GM19468 (cell line): ENCODE results near the gene ZNF587B.
"Not testable (repeated sequence)": the region's sequence is repeated elsewhere in the genome, so short reads cannot be mapped to it uniquely, and the experiment has no call there.

Experiments
- ATAC-seq: cut with Tn5 transposase; IDR thresholded peaks from one replicate; pipeline ENCODE4 v1.9.1; 2021; ENCODE audit warnings: mild to moderate bottlenecking, moderate library complexity, moderate number of reproducible peaks; ENCODE audit not compliant: unreplicated experiment; ENCODE audit errors: extremely low read depth

The ZNF587B gene

DNA sequence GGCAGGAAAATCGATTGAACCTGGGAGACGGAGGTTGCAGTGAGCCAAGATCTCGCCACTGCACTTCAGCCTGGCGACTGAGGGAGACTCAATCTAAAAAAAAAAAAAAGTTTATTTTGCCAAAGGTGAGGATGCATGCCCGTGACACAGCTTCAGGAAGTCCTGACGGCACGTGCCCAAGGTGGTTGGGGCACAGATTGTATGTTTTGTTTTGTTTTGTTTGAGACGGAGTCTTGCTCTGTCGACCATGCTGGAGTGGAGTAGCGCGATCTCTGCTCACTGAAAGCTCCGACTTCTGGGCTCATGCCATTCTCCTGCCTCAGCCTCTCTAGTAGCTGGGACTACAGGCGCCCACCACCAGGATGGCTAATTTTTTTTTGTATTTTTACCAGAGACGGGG is 12.1 kb upstream of the ZNF587B start:
- no peak for ATAC-seq

DNA sequence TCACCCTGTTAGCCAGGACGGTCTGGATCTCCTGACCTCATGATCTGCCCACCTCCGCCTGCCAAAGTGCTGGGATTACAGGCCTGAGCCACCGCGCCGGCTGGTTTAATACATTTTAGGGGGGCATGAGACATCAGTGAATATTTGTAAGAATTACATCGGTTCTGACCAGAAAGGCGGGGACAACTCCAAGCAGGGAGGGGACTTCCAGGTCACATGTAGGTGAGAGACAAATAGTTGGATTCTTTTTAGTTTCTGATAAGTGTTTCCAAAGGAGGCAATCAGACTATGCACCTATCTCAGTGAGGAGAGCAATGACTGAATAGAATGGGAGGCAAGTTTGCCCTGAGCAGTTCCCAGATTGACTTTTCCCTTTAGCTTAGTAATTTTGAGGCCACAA is 11.7 kb upstream of the ZNF587B start:
- no peak for ATAC-seq

DNA sequence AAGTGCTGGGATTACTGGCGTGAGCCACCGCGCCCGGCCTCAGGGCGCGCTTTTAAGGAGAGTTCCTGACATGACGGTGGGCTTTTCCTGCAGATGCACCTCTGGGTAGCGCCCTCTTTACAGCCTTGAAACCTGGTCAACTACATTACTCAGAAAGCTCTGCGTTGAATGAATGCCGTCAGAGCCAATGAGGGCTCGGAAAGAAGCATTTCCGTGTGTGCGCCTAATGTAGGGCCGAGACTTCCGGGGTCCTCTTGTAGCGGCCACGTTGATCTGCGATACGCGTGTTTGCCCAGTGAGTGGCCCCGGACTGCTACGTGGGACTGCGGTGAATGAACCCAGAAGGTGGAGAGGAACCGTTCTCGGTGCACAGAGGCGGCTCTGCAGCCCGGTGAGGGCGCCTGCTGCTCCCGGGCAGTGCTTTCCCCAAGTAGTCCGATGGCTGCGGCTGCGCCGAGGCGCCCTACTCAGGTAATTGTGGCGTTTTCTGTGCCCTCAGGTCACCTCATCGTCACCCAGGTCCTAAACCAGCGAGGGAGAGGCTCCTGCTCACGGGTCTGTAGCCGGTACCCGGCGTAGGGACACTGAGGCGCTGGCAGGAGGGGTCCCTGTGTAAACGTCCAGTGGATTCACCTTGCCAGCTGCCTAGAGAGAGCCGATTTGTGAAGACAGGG is 10.5 kb upstream of the ZNF587B start:
- ATAC-seq: peak; percentile 66

DNA sequence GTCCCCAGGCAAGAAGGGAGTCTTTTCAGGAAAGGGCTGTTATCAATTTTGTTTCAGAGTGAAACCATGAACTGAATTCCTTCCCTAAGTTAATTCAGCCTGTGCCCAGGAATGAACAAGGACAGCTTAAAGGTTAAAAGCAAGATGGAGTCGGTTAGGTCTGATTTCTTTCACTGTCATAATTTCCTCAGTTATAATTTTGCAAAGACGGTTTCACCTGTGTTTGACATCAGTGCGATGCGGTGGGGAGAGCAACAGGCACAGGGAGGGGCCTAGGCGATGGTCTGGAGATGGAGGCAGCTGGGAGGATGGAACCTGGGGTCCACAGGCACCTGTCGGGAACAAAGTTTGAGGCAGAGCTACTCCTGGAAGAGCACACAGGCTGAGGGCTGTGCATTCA is 9.5 kb upstream of the ZNF587B start:
- no peak for ATAC-seq

DNA sequence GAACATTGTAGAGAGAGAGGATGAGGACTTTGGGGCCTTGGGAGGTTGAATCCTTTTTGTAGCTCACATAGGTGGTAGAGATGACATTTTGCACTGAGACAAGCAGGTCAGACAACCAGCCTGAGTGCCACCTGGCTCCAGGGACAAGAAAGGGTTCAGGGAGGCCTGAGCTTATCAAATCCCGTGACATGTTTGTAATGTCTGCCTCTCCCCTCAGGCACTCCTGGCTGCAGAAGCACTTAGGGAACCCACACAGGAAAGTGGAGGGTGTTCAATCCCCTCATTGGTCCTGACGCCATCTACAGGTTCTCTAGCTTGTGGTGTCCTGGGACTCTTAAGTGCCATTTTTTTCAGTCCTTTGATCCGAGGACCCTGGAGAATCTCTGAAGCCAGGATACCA is 9.0 kb upstream of the ZNF587B start:
- not testable (repeated sequence) for ATAC-seq

DNA sequence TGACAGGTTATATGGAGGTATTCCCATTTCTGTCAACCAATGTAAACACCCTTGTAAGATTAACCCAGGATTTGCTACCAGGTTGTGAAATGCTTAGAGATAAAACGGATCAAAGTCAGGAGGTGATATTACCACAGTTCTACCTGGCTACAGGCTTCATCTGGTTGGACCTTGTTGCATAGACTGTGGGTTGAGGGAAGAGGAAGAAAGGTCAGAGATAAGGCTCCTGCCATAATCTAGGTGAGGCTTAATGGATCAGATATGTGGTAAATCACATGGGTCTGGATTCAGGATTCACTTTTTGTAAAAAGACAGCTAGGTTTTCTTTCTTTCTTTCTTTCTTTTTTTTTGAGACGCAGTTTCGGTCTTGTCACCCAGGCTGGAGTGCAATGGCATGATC is 8.6 kb upstream of the ZNF587B start:
- not testable (repeated sequence) for ATAC-seq

DNA sequence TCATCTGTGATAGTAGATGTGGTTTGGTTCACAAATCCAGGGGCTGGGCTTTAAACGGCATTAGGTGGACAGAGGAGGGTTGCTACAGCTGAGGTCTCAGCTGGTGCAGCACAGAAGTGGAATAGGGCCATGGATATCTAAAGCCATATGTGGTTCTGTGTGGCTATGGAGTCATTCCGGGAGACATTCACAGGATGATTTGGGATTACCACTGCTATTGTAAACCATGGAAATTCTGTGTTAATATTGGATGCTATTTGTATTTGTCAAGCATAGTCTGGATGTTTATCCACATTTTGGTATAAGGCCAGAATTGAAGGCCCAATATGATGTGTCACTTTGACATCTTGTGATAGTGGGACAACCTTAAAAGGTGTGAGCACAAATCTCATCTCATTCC is 6.9 kb upstream of the ZNF587B start:
- ATAC-seq: not testable (repeated sequence)

DNA sequence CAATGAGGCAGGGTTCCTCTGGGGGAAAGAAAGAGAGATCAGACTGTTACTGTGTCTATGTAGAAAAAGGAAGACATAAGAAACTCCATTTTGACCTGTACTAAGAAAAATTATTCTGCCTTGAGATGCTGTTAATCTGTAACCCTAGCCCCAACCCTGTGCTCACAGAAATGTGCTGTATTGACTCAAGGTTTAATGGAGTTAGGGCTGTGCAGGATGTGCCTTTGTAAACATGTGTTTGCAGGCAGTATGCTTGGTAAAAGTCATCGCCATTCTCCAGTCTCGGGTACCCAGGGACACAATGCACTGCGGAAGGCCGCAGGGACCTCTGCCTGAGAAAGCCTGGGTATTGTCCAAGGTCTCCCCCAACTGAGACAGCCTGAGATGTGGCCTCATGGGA is 6.5 kb upstream of the ZNF587B start:
- ATAC-seq: not testable (repeated sequence)

DNA sequence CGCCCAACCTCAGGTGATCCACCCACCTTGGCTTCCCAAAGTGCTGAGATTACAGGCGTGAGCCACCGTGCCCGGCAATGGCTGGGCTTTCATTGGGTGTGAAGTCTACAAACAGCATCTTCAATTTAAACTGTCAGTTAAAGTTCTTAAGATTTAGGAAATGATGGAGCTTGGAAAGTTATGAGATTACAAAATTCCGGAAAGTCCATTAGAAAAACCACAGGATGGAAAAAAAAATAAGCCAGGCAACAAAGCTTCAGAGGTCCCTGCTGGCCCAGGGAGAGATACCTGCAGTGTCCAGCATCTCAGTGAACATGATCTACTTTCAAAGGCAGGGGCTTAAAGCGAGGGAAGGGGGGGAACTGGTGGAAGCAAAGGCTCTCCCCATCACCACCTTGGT is 4.6 kb upstream of the ZNF587B start:
- no peak for ATAC-seq

DNA sequence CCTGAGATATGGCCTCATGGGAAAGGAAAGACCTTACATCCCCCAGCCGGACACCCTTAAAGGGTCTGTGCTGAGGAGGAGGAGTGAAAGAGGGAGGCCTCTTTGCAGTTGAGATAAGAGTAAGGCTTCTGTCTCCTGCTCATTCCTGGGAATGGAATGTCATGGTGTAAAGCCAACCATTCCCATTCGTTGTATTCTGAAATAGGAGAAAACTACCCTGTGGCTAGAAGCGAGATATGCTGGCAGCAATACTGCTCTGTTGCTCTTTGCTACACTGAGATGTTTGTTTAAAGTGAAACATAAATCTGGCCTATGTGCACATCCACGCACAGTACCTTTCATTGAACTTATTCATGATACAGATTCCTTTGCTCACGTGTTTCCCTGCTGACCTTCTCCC is 783 bp upstream of the ZNF587B start:
- ATAC-seq: no peak

DNA sequence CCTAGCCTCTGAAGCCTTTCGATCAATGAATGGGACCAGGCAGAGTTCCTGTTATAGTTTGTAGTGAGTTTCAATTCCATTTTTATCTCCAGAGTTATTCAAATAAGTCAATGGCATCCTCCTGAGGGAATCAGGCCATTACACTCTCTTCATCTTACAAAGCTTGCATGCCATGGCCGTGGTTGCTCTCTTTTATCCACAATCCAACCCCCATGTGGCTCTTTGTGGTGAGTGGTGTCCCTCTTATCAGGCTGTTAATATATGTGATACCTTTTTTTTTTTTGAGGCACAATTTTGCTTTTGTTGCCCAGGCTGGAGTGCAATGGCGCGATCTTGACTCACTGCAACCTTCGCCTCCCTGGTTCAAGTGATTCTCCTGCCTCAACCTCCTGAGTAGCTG is 6.9 kb downstream of the ZNF587B start:
- ATAC-seq: not testable (repeated sequence)

DNA sequence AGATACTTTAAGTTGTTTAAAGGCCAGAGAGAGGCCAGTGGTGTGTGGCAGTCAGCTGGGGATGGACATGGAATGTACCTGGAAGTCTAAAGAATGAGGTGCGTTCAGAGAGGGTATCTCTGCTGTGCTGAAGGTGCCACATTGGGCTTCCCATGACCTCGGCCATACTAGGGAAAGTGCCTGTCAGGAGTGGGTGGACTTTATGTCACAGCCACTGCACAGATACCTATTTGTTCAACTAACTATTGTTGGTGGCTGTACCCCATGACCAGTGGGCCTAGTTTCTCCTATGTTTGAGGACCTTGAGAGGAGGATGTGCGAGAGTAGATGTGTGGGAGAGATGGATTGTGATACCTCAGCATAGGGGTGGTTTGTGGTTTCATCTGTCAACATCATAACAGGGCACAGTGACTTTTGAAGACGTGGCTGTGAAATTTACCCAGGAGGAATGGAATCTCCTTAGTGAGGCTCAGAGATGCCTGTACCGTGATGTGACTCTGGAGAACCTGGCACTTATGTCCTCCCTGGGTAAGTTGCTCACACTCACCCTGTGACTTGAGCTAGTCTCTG is 8.6 kb downstream of the ZNF587B start:
- ATAC-seq: not testable (repeated sequence)

DNA sequence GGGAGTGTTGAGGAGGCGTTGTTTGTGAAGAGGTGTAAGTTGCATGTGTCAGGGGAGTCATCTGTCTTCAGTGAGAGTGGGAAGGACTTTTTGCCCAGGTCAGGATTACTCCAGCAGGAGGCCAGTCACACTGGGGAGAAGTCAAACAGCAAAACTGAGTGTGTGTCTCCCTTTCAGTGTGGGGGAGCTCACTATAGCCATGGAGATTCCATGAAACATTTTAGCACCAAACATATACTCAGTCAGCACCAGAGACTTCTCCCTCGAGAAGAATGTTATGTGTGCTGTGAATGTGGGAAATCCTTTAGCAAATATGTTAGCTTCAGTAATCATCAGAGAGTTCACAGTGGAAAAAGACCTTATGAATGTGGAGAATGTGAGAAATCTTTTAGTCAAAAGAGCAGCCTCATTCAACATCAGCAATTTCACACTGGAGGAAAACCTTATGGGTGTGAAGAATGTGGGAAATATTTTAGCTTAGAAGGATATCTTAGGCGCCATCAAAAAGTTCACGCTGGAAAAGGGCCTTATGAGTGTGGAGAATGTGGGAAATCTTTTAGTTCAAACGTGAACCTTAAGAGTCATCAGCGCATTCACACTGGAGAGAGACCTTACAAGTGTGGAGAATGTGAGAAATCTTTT is 11.1 kb downstream of the ZNF587B start:
- no peak for ATAC-seq

DNA sequence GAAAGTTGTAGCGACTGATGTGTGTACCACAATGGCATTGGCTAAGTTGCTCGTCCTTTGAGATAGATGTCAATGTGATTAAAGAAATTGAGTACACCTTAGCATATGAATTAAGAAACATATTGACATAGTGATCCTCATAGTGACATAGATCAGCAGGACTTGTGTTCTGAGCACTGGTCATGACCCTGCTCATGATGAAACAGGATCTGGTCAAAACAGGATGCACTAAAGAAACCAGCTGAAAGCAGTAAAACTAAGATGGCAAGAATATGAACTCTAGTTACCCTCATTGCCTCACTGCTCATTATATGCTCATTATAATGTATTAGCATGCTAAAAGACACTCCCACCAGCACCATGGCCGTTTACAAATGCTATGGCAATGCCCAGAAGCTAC is 17.1 kb downstream of the ZNF587B start:
- not testable (repeated sequence) for ATAC-seq

DNA sequence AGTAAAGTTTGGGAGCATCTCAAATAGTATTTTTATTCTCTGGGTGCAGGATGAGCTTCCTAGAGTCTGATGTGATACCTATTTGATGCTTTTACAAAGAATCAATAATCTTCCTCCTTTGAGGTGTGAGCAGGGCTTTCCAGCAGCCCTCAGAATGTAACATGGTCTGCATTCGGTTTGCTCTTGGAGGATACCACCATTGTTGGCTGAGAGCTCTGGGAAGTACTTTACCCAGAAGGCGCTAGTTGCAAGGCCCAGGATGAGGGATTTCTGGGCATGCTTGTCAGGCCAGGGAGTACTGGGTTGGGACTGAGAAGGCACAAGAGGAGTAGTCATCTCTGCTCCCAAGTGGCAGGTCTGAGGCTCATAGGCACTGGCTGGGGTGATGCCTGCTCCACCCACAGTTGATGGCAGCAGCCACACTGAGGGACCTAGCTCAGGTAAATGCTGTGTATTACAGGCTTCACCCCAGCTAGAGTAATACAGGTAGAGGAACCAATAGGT is 19.1 kb downstream of the ZNF587B start:
- ATAC-seq: not testable (repeated sequence)

DNA sequence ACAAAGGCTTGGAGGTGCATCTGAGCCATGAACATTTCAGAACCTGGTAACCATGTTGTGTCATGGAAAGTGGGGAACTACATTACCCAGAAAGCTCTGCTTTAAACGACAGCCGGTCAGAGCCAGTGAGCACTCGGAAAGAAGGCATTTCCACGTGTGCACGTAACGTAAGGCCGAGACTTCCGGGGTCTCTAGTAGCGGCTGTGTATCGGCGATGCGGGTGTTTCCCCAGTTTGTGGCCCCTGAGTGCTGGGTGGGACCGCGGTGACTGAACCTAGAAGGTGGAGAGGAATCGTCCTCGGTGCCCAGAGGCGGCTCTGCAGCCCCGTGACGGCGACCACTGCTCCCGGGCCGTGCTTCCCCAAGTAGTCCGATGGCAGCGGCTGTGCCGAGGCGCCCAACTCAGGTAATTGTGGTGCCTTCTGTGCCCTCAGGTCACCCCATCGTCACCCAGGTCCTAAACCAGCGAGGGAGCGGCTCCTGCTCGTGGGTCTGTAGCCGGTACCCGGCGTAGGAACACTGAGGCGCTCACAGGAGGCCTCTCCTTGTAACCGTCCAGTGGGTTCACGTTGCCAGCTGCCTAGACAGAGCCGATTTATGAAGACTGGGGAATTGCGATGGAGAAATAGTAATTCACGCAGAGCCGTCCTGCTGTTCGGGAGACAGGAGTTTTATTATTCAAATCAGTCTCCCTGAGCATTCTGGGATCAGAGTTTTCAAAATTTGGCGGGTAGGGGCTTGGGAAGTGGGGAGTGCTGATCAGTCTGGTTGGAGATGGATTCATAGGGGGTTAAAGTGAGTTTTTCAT is 19.8 kb downstream of the ZNF587B start, which contains the start of gene ZNF587:
TSS of gene ZNF587 (plus strand) at position 194 of the 808 bp plus-strand sequence. CDS start at position 374, 180 bp downstream.
- peak; percentile 91 for ATAC-seq

DNA sequence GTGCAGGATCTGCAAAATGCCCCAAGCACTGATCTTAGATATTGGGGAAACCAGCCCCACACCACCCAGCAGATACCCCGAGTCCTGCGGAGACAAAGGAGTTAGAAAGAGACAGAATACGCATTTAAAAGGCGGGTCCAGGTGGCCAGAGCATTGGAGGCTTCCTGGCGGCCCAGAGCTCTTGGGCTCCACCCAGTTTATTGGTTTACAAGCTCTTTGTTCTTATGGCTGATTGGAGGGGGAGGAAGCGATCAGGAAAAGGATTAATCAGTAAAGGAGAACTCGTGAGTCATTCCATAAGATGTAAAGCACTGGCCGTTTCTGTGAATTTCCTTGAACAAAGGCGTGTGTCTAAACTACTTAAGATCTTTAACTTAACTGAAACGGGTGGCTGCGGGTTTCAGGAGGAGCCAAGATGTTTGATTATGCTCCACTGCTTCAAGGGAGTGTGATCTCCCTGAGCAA is 20.5 kb downstream of the ZNF587B start:
- no peak for ATAC-seq

DNA sequence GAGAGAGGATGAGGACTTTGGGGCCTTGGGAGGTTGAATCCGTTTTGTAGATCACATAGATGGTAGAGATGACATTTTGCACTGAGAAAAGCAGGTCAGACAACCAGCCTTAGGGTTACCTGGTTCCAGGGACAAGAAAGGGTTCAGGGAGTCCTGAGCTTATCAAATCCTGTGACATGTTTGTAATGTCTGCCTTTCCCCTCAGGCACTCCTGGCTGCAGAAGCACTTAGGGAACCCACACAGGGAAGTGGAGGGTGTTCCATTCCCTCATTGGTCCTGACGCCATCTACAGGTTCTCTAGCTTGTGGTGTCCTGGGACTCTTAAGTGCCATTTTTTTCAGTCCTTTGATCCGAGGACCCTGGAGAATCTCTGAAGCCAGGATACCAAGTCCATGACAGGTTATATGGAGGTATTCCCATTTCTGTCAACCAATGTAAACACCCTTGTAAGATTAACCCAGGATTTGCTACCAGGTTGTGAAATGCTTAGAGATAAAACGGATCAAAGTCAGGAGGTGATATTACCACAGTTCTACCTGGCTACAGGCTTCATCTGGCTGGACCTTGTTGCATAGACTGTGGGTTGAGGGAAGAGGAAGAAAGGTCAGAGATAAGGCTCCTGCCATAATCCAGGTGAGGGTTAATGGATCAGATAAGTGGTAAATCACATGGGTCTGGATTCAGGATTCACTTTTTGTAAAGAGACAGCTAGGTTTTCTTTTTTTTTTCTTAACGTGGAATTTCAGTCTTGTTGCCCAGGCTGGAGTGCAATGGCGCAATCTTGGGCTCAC is 21.9 kb downstream of the ZNF587B start:
- ATAC-seq: not testable (repeated sequence)

DNA sequence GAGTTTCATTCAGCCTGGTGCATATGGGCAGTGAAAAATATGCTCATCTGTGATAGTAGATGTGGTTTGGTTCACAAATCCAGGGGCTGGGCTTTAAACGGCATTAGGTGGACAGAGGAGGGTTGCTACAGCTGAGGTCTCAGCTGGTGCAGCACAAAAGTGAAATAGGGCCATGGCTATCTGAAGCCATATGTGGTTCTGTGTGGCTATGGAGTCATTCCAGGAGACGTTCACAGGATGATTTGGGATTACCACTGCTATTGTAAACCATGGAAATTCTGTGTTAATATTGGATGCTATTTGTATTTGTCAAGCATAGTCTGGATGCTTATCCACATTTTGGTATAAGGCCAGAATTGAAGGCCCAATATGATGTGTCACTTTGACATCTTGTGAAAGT is 24.0 kb downstream of the ZNF587B start:
- not testable (repeated sequence) for ATAC-seq

DNA sequence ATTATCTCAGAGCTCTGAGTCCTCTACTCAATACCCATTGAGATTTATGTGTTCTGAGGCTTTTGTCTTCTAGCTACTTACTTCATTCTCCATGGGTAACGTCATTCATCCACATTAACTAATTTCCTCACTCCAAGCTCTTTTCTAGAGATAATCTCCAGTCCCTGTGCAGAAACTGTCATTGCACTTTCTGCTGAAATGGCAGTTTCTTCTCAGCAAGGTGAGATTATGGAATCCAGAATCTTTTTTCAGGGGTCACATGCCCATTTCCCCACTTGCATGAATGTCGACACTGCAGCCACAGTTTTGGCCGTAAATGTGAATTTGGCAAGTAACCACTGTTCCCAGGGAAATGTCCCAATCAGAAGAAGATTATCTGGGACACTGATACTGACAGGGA is 32.3 kb downstream of the ZNF587B start:
- not testable (repeated sequence) for ATAC-seq
